HUDEP-2 (cell line): ENCODE measurements around the gene GNPTAB.
A peak's percentile ranks its signal among the peaks of the same experiment; 100 is the strongest.

Experiments
- DNase-seq, 76 experiments: peaks; one replicate each; lab custom pipeline; 2025; ENCODE audit not compliant: unreplicated experiment in 76 of 76; lab: John Stamatoyannopoulos, UW

GNPTAB gene

DNA sequence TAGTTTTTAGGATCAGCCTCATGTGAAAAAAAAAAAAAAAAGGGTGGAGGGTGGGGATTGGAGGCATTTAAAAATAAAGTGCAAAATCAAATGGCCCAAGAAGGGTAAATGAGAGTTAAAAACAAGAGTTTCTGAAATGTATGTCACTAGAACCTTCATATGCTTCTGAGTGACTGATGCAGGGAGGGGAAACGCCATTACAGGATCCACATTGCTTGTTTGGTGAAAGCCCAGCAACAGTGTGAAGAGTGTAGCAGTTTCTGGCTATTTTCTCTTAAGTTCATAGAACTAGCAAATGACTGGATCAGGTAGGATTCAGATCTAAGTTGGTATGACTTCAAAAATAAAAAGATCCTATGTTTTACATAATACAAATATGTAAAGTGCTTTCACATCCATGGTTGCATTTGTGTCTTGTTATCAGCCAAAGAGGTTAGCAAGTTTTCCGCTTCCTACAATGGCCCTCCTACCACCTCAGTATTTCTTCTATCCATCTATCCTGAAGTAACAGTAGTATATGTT, 130.4 kb downstream of the GNPTAB start:
- peak in 3 of 76 experiments; percentile 4 to 14 (median 11) for DNase-seq

- DNase-seq, result peak in 10 of 76 experiments; percentile 6 to 61 (median 44)
Observed at GRCh38 chr12:101698800-101699347, 131.9 kb downstream of the GNPTAB start.

- DNase-seq, result peak in 74 of 76 experiments; percentile 25 to 83 (median 61)
Observed at GRCh38 chr12:101697930-101698799, 132.6 kb downstream of the GNPTAB start.

DNA sequence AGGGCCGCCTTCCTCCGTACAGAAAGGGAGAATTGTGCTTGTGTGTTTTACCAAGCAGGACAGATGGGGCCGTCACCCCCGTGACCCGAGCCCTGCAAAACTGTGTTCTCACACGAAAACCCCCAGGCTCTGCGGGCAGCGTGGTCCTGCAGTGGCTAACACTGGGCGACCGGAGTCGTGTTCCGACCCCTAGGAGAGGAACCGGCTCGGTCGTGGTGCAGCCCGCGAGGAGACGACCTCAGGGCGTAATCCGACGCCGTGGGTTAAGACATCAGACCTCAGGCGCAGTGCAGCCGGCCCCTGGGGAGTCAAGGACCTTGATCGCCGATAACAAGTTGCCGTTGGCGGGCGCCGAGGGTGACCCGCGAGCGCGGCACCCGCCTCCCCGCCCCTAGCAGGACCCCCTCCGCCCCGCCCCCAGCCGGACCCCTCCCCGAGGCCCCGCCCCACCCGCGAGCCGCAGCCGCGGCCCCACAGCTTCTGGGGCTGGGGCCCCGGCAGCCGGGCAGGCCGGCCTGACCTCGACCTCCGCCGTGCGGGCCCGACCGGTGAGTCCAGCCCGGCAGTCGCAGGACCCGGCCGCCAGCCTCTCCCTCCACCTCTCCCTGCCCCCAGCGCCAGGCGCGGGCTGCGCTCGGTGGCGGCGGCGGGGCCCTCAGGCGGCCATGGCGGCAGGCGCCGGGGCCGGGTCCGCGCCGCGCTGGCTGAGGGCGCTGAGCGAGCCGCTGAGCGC, 133.4 kb downstream of the GNPTAB start, which contains the start of gene CHPT1:
Gene CHPT1, plus strand, starts transcription at position 444 of the 733 bp plus-strand sequence. Its CDS starts 222 bp downstream, at position 666.
- peak in 75 of 76 experiments; percentile 17 to 89 (median 79) for DNase-seq

- DNase-seq, result peak in 75 of 76 experiments; percentile 29 to 91 (median 77)
Observed at GRCh38 chr12:101696251-101697196, 134.2 kb downstream of the GNPTAB start.

- peak in 2 of 76 experiments; percentile 12 to 23 for DNase-seq
Observed at GRCh38 chr12:101695706-101696105, 135.1 kb downstream of the GNPTAB start.
